Fibroblast of mammary gland (primary cell): Measurements from ENCODE around the gene GABRR2.
A peak's percentile ranks its signal among the peaks of the same experiment; 100 is the strongest.

ENCODE experiments used
- DNase-seq: peaks from one replicate; pipeline ENCODE4 v3.0.0-alpha.2; 2010; ENCODE audit warnings: low read depth
- H3K4me3 ChIP-seq: 2 replicates; pipeline ENCODE4 v1.5.1; 2011; ENCODE audit warnings: low read depth, mild to moderate bottlenecking, low read length, moderate library complexity; ENCODE audit not compliant: control insufficient read depth
- CTCF ChIP-seq: conservative IDR thresholded peaks from 2 replicates; pipeline ENCODE4 v1.5.1; 2011; ENCODE audit warnings: low read depth, low read length, inconsistent platforms; ENCODE audit not compliant: control insufficient read depth, insufficient read depth

Gene GABRR2

GRCh38 chr6:89350281-89350966 is 35.3 kb upstream of the GABRR2 start:
- TF ChIP-seq CTCF, result no peak
- no peak for DNase-seq
- H3K4me3 ChIP-seq, result peak overlapping the region; percentile 77

- no peak for TF ChIP-seq CTCF
These were observed 33.3 kb upstream of the GABRR2 start for GRCh38 chr6:89348372-89348771.

GRCh38 chr6:89347825-89348224 is 32.7 kb upstream of the GABRR2 start:
- H3K4me3 ChIP-seq, result no peak overlapping the region
- no peak for DNase-seq

More at GRCh38 chr6:89348372-89348771, 33.3 kb upstream of the GABRR2 start:
- DNase-seq, result no peak
- no peak overlapping the region for H3K4me3 ChIP-seq

GRCh38 chr6:89346433-89346832 is 31.3 kb upstream of the GABRR2 start:
- no peak for DNase-seq
- TF ChIP-seq CTCF, result no peak
- no peak overlapping the region for H3K4me3 ChIP-seq

More at GRCh38 chr6:89347825-89348224, 32.7 kb upstream of the GABRR2 start:
- TF ChIP-seq CTCF, result no peak

- no peak for TF ChIP-seq CTCF
- peak; percentile 29 for DNase-seq
- H3K4me3 ChIP-seq, result no peak overlapping the region
These were observed 24.5 kb upstream of the GABRR2 start for GRCh38 chr6:89339565-89339964.

- H3K4me3 ChIP-seq, result no peak overlapping the region
- TF ChIP-seq CTCF, result no peak
- no peak for DNase-seq
These were observed 20.1 kb upstream of the GABRR2 start for GRCh38 chr6:89335164-89335563.
